Esophagus muscularis mucosa (tissue), 4 donors: ENCODE data around the gene COL5A3. TPM values are rescaled to one million over a fixed set of nuclear protein-coding genes. Genes with fewer than 3 reads are reported as not detected.
"Not testable (repeated sequence)": the region's sequence is repeated elsewhere in the genome, so short reads cannot be mapped to it uniquely, and the experiment has no call there.

ENCODE experiments used
- DNase-seq: peaks from one replicate; pipeline ENCODE4 v3.0.0-alpha.2; 2017; ENCODE audit errors: extremely low spot score
- H3K27ac ChIP-seq, 4 donors: fragments of 200-600 bp; sonication (generic); replicated peaks in 1 of 4; 1 replicate in 3 of 4; 2 replicates in 1 of 4; pipeline ENCODE4 v1.5.1; 2016 to 2019; ENCODE audit warnings: mild to moderate bottlenecking in 1 of 4
- H3K27me3 ChIP-seq, 4 donors: fragments of 200-600 bp; sonication (generic); one replicate each; pipeline versions ENCODE4 v1.5.1 to v1.6.0; 2016 to 2019
- H3K36me3 ChIP-seq, 4 donors: fragments of 200-600 bp; sonication (generic); one replicate each; pipeline ENCODE4 v1.5.1; 2016 to 2019
- H3K4me1 ChIP-seq, 4 donors: fragments of 200-600 bp; sonication (generic); one replicate each; pipeline ENCODE4 v1.5.1; 2016 to 2019
- H3K4me3 ChIP-seq, 4 donors: fragments of 200-600 bp; sonication (generic); 1 replicate in 2 of 4; 2 replicates in 2 of 4; pipeline ENCODE4 v1.5.1; 2016 to 2019; ENCODE audit warnings: mild to moderate bottlenecking in 4 of 4, moderate library complexity in 1 of 4
- H3K9me3 ChIP-seq, 4 donors: fragments of 200-600 bp; sonication (generic); 1 replicate in 3 of 4; 2 replicates in 1 of 4; pipeline ENCODE4 v1.5.1; 2016 to 2019
- CTCF ChIP-seq, 3 experiments: fragments of 200-600 bp in 2 of 3; fragments of 450-650 bp in 1 of 3; sonication (generic) in 2 of 3; IDR thresholded peaks; one replicate each; pipeline ENCODE4 v1.5.1; 2017 to 2019; ENCODE audit warnings: antibody characterized with exemption in 3 of 3, mild to moderate bottlenecking in 2 of 3, moderate library complexity in 1 of 3
- EP300 ChIP-seq: sonication (generic); formaldehyde crosslinking; IDR thresholded peaks from one replicate; pipeline ENCODE4 v1.6.1; 2017; ENCODE audit warnings: antibody characterized with exemption
- POLR2A ChIP-seq: fragments of 450-650 bp; IDR thresholded peaks from one replicate; pipeline ENCODE4 v1.6.1; 2017; ENCODE audit warnings: antibody characterized with exemption, moderate library complexity, mild to moderate bottlenecking, low read depth
- POLR2AphosphoS5 ChIP-seq, 2 donors: sonication (generic); formaldehyde crosslinking; IDR thresholded peaks; one replicate each; pipeline ENCODE4 v1.6.1; 2017; ENCODE audit warnings: antibody characterized with exemption in 2 of 2
- WGBS: methylation state at CpG from one replicate; pipeline ENCODE4 v1.1.5; 2018; 5-methylcytosine and 5-hydroxymethylcytosine counted together
- intact Hi-C: fragments of 100-400 bp; cut with DNase I; formaldehyde crosslinking; loops from one replicate; pipeline ENCODE4 v1.15.1; 2023
- total RNA-seq, 4 donors: library from RNA; depleted of rRNA; stranded (reverse); fragments of >200 nt; gene quantifications; one replicate each; pipeline versions ENCODE4 v1.1.0 to v1.2.1, GENCODE V29; 2016

Gene COL5A3
- total RNA-seq, 4 donors from 2014 or later: 12.9 to 29.1 (median 19.5) TPM

DNA sequence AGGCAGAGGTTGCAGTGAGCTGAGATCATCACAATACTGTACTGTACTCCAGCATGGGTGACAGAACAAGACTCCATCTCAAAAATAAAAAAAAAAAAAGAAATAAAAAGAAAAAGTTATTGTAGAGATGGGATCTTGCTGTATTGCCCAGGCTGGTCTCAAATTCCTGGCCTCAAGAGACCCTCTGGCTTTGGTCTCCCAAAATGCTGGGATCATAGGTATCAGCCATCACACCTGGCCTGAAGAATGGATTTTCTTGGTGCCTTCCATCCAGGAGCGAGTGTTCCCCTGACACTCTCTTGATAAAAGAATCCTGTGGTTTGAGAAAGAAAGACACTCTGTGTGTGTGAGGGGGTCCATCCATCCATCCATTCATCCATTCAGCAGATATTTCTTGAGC lies 78.7 kb downstream of the COL5A3 start:
- DNase-seq: no peak
- Histone ChIP-seq H3K27ac (no peak overlapping the region), H3K4me1 (peaks cover 17 to 36% (median 34%) of the 10 kb centered on the region in 4 donors), H3K4me3 (no peak overlapping the region), H3K36me3 (no peaks in the 10 kb centered on the region), H3K9me3 (no peaks in the 10 kb centered on the region), H3K27me3 (peaks cover 0 to 72% (median 24%) of the 10 kb centered on the region in 4 donors)
- WGBS: 94% methylated on average over 1 of the region's 1 CpG
- intact Hi-C loops: loop anchor here (1.0 to 5.0 kb wide), 2 partner anchors 96 to 321 kb away; partner anchors contain the start of gene MRPL4
- TF ChIP-seq POLR2A: no peak
- no peak for TF ChIP-seq POLR2AphosphoS5 (IDR thresholded peaks at IDR 0.05)
- TF ChIP-seq CTCF (IDR thresholded peaks at IDR 0.05): no peak
- TF ChIP-seq EP300: no peak

GRCh38 chr19:9923440-9923839 lies 86.9 kb downstream of the COL5A3 start:
- H3K9me3 ChIP-seq: no peaks in the 10 kb centered on the region
- H3K4me3 ChIP-seq: no peak overlapping the region
- H3K36me3 ChIP-seq: no peaks in the 10 kb centered on the region
- TF ChIP-seq EP300 (no peak), CTCF (IDR thresholded peaks at IDR 0.05) (no peak), POLR2AphosphoS5 (IDR thresholded peaks at IDR 0.05) (no peak), POLR2A (no peak)
- H3K27me3 ChIP-seq: peaks cover 0 to 25% (median 4%) of the 10 kb centered on the region in 4 donors
- H3K4me1 ChIP-seq: no peaks in the 10 kb centered on the region
- intact Hi-C loops: no loop called here
- DNase-seq: no peak
- 93% methylated on average over 4 of the region's 4 CpGs for WGBS
- no peak overlapping the region for H3K27ac ChIP-seq

- H3K4me1 ChIP-seq, H3K27ac ChIP-seq, H3K9me3 ChIP-seq, H3K4me3 ChIP-seq, DNase-seq, intact Hi-C loops, H3K36me3 ChIP-seq: not testable (repeated sequence)
- 84% methylated on average over 5 of the region's 5 CpGs for WGBS
- peaks cover 0 to 30% (median 2%) of the 10 kb centered on the region in 4 donors for H3K27me3 ChIP-seq
These were observed 87.4 kb downstream of the COL5A3 start for GRCh38 chr19:9922782-9923379.

DNA sequence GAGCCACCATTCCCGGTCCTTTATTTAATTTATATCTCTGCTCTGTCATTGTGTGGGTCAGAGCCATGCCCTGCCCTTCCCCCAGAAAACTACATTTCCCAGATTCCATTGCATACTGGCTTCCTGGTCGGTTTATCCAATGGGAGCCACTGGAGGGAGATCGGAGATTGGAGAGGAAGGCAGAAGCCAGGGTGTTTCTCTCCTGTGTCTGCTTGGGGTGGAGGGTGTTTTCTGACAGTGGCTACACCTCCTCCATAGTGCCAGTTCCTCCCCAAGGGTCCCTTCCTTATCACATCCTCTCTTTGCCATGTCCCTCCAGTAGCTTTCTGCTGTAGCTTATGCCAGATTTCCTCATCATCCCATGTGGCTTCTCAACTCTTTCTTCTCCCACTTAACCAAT lies 93.0 kb downstream of the COL5A3 start:
- TF ChIP-seq POLR2A (no peak), EP300 (no peak), CTCF (IDR thresholded peaks at IDR 0.05) (no peak), POLR2AphosphoS5 (IDR thresholded peaks at IDR 0.05) (no peak)
- H3K27ac ChIP-seq: no peak overlapping the region
- WGBS: 12% methylated on average over 3 of the region's 3 CpGs
- peaks cover 17 to 25% (median 24%) of the 10 kb centered on the region in 4 donors for H3K4me1 ChIP-seq
- intact Hi-C loops: no loop called here
- no peak for DNase-seq
- no peaks in the 10 kb centered on the region for H3K36me3 ChIP-seq
- no peaks in the 10 kb centered on the region for H3K9me3 ChIP-seq
- peaks cover 0 to 82% (median 26%) of the 10 kb centered on the region in 4 donors for H3K27me3 ChIP-seq
- no peak overlapping the region for H3K4me3 ChIP-seq

DNA sequence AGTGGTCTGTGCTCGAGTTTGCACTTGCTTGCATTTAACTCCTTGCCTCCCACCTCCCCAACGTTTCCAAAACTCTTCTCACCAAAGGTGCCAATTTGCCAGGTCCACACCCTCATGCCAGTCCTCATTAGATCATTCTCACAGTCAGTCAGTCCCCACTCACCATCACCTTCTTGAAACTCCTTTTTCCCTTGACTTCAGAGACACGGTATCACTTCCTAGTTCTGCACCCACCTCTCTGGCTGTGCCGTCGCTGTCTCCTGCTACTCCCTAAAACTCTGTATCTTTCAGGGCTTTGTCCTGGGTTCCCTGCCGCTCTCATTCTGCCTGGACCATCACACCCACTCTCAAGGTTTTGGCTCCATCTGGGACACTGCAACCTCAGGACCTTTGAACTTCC lies 93.6 kb downstream of the COL5A3 start:
- WGBS: 49% methylated on average over 6 of the region's 6 CpGs
- Histone ChIP-seq H3K4me1 (peaks cover 17 to 25% (median 24%) of the 10 kb centered on the region in 4 donors), H3K27ac (no peak overlapping the region), H3K9me3 (no peaks in the 10 kb centered on the region), H3K27me3 (peaks cover 0 to 87% (median 29%) of the 10 kb centered on the region in 4 donors), H3K36me3 (no peaks in the 10 kb centered on the region), H3K4me3 (no peak overlapping the region)
- DNase-seq: no peak
- intact Hi-C loops: no loop called here
- no peak for TF ChIP-seq POLR2A
- no peak for TF ChIP-seq POLR2AphosphoS5 (IDR thresholded peaks at IDR 0.05)
- no peak for TF ChIP-seq EP300
- TF ChIP-seq CTCF (IDR thresholded peaks at IDR 0.05): no peak
